Brain microvascular endothelial cell (primary cell): Measurements from ENCODE around the gene WFIKKN2.
"Not testable (repeated sequence)": the region's sequence is repeated elsewhere in the genome, so short reads cannot be mapped to it uniquely, and the experiment has no call there.

ENCODE experiments used
- DNase-seq: peaks from one replicate; pipeline ENCODE4 v3.0.0-alpha.2; 2020
- H3K27ac ChIP-seq: fragments of 250-450 bp; sonication (Bioruptor Pico); 2 replicates; pipeline ENCODE4 v1.5.1; 2020; ENCODE audit warnings: mild to moderate bottlenecking, moderate library complexity
- H3K27me3 ChIP-seq: fragments of 250-450 bp; sonication (Bioruptor Pico); replicated peaks from 2 replicates; pipeline ENCODE4 v1.5.1; 2020; ENCODE audit warnings: mild to moderate bottlenecking
- H3K36me3 ChIP-seq: fragments of 250-450 bp; sonication (Bioruptor Pico); replicated peaks from 2 replicates; pipeline ENCODE4 v1.5.1; 2020; ENCODE audit warnings: mild to moderate bottlenecking
- H3K4me3 ChIP-seq: 2 replicates; pipeline ENCODE4 v1.5.1; 2011; ENCODE audit warnings: low read depth, mild to moderate bottlenecking, control low read depth, low read length, moderate library complexity
- in situ Hi-C: cut with HindIII; loops from 2 replicates; pipeline ENCODE4 v1.10.0; 2017; ENCODE audit warnings: low sequenced_read_pairs, low pct_ligation_motif_present
- TF ChIP-seq, protein P1 (sequence below): IDR thresholded peaks from 2 replicates; pipeline ENCODE4 v1.5.1; 2011; ENCODE audit warnings: low read depth, mild to moderate bottlenecking, moderate library complexity, low read length, control low read depth, inconsistent platforms; ENCODE audit errors: missing control alignments

The WFIKKN2 gene

GRCh38 chr17:50872710-50873424, 37.5 kb downstream of the WFIKKN2 start:
- no peak overlapping the region for H3K4me3 ChIP-seq
- in situ Hi-C loops, result no loop called here
- no peaks in the 10 kb centered on the region for H3K27me3 ChIP-seq
- TF ChIP-seq, protein P1, sequence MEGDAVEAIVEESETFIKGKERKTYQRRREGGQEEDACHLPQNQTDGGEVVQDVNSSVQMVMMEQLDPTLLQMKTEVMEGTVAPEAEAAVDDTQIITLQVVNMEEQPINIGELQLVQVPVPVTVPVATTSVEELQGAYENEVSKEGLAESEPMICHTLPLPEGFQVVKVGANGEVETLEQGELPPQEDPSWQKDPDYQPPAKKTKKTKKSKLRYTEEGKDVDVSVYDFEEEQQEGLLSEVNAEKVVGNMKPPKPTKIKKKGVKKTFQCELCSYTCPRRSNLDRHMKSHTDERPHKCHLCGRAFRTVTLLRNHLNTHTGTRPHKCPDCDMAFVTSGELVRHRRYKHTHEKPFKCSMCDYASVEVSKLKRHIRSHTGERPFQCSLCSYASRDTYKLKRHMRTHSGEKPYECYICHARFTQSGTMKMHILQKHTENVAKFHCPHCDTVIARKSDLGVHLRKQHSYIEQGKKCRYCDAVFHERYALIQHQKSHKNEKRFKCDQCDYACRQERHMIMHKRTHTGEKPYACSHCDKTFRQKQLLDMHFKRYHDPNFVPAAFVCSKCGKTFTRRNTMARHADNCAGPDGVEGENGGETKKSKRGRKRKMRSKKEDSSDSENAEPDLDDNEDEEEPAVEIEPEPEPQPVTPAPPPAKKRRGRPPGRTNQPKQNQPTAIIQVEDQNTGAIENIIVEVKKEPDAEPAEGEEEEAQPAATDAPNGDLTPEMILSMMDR, result no peak
- no peak overlapping the region for H3K27ac ChIP-seq
- H3K36me3 ChIP-seq, result no peaks in the 10 kb centered on the region
- DNase-seq, result no peak

- Histone ChIP-seq H3K36me3 (no peaks in the 10 kb centered on the region), H3K4me3 (no peak overlapping the region), H3K27ac (no peak overlapping the region), H3K27me3 (no peaks in the 10 kb centered on the region)
- TF ChIP-seq, protein P1, result no peak
- in situ Hi-C loops, result no loop called here
- no peak for DNase-seq
These were observed 39.7 kb downstream of the WFIKKN2 start for GRCh38 chr17:50875074-50875473.

DNA sequence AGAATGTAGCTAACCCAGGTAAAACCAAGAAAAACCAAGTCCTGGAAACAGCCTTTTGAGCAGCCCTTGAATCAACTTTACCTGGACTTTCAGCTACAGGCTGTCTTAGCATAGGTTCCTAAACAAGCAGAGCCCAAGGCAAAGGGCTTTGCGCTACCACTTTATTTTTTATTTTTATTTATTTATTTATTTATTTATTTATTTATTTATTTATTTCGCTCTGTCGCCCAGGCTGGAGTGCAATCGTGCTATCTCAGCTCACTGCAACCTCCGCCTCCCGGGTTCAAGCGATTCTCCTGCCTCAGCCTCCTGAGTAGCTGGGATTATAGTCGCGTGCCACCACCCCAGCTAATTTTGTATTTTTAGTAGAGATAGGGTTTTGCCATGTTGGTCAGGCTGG, 41.7 kb downstream of the WFIKKN2 start:
- H3K27me3 ChIP-seq, H3K27ac ChIP-seq, DNase-seq, in situ Hi-C loops, H3K36me3 ChIP-seq, H3K4me3 ChIP-seq: not testable (repeated sequence)

- Histone ChIP-seq H3K27ac (no peak overlapping the region), H3K27me3 (no peaks in the 10 kb centered on the region), H3K36me3 (no peaks in the 10 kb centered on the region), H3K4me3 (no peak overlapping the region)
- DNase-seq, result no peak
- TF ChIP-seq, protein P1, result no peak
- in situ Hi-C loops, result no loop called here
These were observed 42.5 kb downstream of the WFIKKN2 start for GRCh38 chr17:50877838-50878237.

- DNase-seq, result no peak
- Histone ChIP-seq H3K36me3 (no peaks in the 10 kb centered on the region), H3K4me3 (no peak overlapping the region), H3K27me3 (no peaks in the 10 kb centered on the region), H3K27ac (no peak overlapping the region)
- in situ Hi-C loops, result no loop called here
- TF ChIP-seq, protein P1, result no peak
These were observed 43.7 kb downstream of the WFIKKN2 start for GRCh38 chr17:50879086-50879485.

GRCh38 chr17:50881182-50881581, 45.8 kb downstream of the WFIKKN2 start:
- TF ChIP-seq, protein P1, result no peak
- H3K27ac ChIP-seq, result no peak overlapping the region
- in situ Hi-C loops, result no loop called here
- no peak overlapping the region for H3K4me3 ChIP-seq
- no peak for DNase-seq
- no peaks in the 10 kb centered on the region for H3K27me3 ChIP-seq
- H3K36me3 ChIP-seq, result no peaks in the 10 kb centered on the region
